ENCODE results near the gene ABCC4.
"Not testable (repeated sequence)": the region's sequence is repeated elsewhere in the genome, so short reads cannot be mapped to it uniquely, and the experiment has no call there.

Gene ABCC4

GRCh38 chr13:95296326-95296925 lies 4.8 kb downstream of the ABCC4 start:
- DNase-seq = no peak

GRCh38 chr13:95295026-95295425 lies 6.2 kb downstream of the ABCC4 start:
- peak; percentile 64 for DNase-seq

GRCh38 chr13:95292622-95293021 lies 8.6 kb downstream of the ABCC4 start:
- DNase-seq = no peak

- DNase-seq = not testable (repeated sequence)
These were observed 11.3 kb downstream of the ABCC4 start for GRCh38 chr13:95289901-95290300.

GRCh38 chr13:95289020-95289444 lies 12.2 kb downstream of the ABCC4 start:
- no peak for DNase-seq

- DNase-seq = no peak
These were observed 16.8 kb downstream of the ABCC4 start for GRCh38 chr13:95284436-95284835.

- no peak for DNase-seq
These were observed 22.2 kb downstream of the ABCC4 start for GRCh38 chr13:95279016-95279415.

- DNase-seq = no peak
These were observed 25.2 kb downstream of the ABCC4 start for GRCh38 chr13:95276037-95276505.

GRCh38 chr13:95275322-95276036 lies 25.8 kb downstream of the ABCC4 start:
- peak; percentile 78 for DNase-seq

GRCh38 chr13:95273592-95274132 lies 27.6 kb downstream of the ABCC4 start:
- DNase-seq = not testable (repeated sequence)

- DNase-seq = not testable (repeated sequence)
These were observed 29.2 kb downstream of the ABCC4 start for GRCh38 chr13:95272076-95272475.

GRCh38 chr13:95269756-95270155 lies 31.5 kb downstream of the ABCC4 start:
- peak; percentile 37 for DNase-seq

- DNase-seq = not testable (repeated sequence)
These were observed 32.7 kb downstream of the ABCC4 start for GRCh38 chr13:95268343-95269065.

GRCh38 chr13:95267662-95268342 lies 33.4 kb downstream of the ABCC4 start:
- peak; percentile 99 for DNase-seq

- DNase-seq = no peak
These were observed 37.0 kb downstream of the ABCC4 start for GRCh38 chr13:95264225-95264624.

GRCh38 chr13:95262837-95263384 lies 38.3 kb downstream of the ABCC4 start:
- DNase-seq = no peak

- no peak for DNase-seq
These were observed 39.3 kb downstream of the ABCC4 start for GRCh38 chr13:95261956-95262355.

GRCh38 chr13:95260031-95260525 lies 41.2 kb downstream of the ABCC4 start:
- no peak for DNase-seq

- no peak for DNase-seq
These were observed 42.5 kb downstream of the ABCC4 start for GRCh38 chr13:95258619-95259194.

GRCh38 chr13:95258098-95258497 lies 43.2 kb downstream of the ABCC4 start:
- no peak for DNase-seq

GRCh38 chr13:95256091-95256490 lies 45.2 kb downstream of the ABCC4 start:
- peak; percentile 96 for DNase-seq
